Motor neuron (in vitro differentiated cells): ENCODE measurements around the gene LEMD1. TPM values are rescaled to one million over a fixed set of nuclear protein-coding genes. Genes with fewer than 3 reads are reported as not detected.
A peak's percentile ranks its signal among the peaks of the same experiment; 100 is the strongest.

Source experiments
- ATAC-seq, 8 experiments: fragments of 200-7000 bp; cut with Tn5 transposase; replicated peaks in 6 of 8; 2 replicates each; pipeline ENCODE4 v1.8.0; 2021; ENCODE audit warnings: mild to moderate bottlenecking in 8 of 8, moderate library complexity in 8 of 8
- H3K27ac ChIP-seq, 2 donors: fragments of 250-450 bp; sonication (Bioruptor Pico); 2 replicates each; pipeline ENCODE4 v1.9.0; 2021; ENCODE audit warnings: antibody characterized with exemption in 2 of 2, mild to moderate bottlenecking in 2 of 2, moderate library complexity in 1 of 2
- H3K4me1 ChIP-seq, 2 donors: fragments of 250-450 bp; sonication (Bioruptor Pico); replicated peaks in 1 of 2; 2 replicates each; pipeline ENCODE4 v1.6.1; 2021; ENCODE audit warnings: antibody characterized with exemption in 2 of 2, mild to moderate bottlenecking in 2 of 2, moderate library complexity in 1 of 2
- H3K4me3 ChIP-seq, 5 donors: fragments of 250-450 bp; sonication (Bioruptor Pico); 2 replicates each; pipeline ENCODE4 v1.9.0; 2021; ENCODE audit warnings: antibody characterized with exemption in 5 of 5, mild to moderate bottlenecking in 5 of 5, moderate library complexity in 4 of 5
- WGBS, 10 experiments: fragments of 450-650 bp; shearing (Covaris generic); methylation state at CpG; one replicate each; pipeline ENCODE4 v1.0.0; 2022; 5-methylcytosine and 5-hydroxymethylcytosine counted together
- in situ Hi-C, 9 experiments: fragments of 400-800 bp; cut with MboI; loops; one replicate each; pipeline ENCODE4 v1.15.0; 2021; ENCODE audit warnings: low sequenced_read_pairs in 9 of 9, low pct_unique_long_range_greater_than_20kb in 2 of 9; ENCODE audit not compliant: unreplicated experiment in 9 of 9
- total RNA-seq, 8 experiments: library from RNA; unstranded; fragments of 300-600 nt; gene quantifications; 2 replicates each; pipeline versions ENCODE4 v1.2.3 to v1.2.4, GENCODE V29; 2022

The LEMD1 gene
- total RNA-seq, 8 experiments from 2014 or later, result 4.2 to 46.8 (median 36.4) TPM; not detected in 3

GRCh38 chr1:205452364-205452763, 30.5 kb upstream of the LEMD1 start:
- no peak overlapping the region for H3K4me3 ChIP-seq
- 14 to 100% (median 88%) methylated on average over 1 to 2 of the region's 2 CpGs; no CpG with 5 or more reads in 3 of the 10 experiments for WGBS, 10 experiments
- no peak overlapping the region for H3K27ac ChIP-seq
- no peak for ATAC-seq
- in situ Hi-C loops, result no loop called here
- H3K4me1 ChIP-seq, result peaks cover 60 to 61% of the 10 kb centered on the region in 2 donors

GRCh38 chr1:205451759-205452164, 29.9 kb upstream of the LEMD1 start:
- no peak for ATAC-seq
- peaks cover 66 to 67% of the 10 kb centered on the region in 2 donors for H3K4me1 ChIP-seq
- in situ Hi-C loops, result no loop called here
- no peak overlapping the region for H3K4me3 ChIP-seq
- WGBS, 10 experiments, result no CpG with 5 or more reads among the region's 2 CpGs
- no peak overlapping the region for H3K27ac ChIP-seq

GRCh38 chr1:205451202-205451601, 29.3 kb upstream of the LEMD1 start:
- H3K4me1 ChIP-seq, result peaks cover 71 to 72% of the 10 kb centered on the region in 2 donors
- 0 to 25% (median 20%) methylated on average over 1 to 5 of the region's 5 CpGs; no CpG with 5 or more reads in 7 of the 10 experiments for WGBS, 10 experiments
- H3K27ac ChIP-seq, result no peak overlapping the region
- in situ Hi-C loops, result no loop called here
- H3K4me3 ChIP-seq, result no peak overlapping the region
- ATAC-seq, result no peak

- peak in 4 of 8 experiments; percentile 3 to 30 (median 12) for ATAC-seq
- 38% methylated on average over 3 of the region's 4 CpGs; no CpG with 5 or more reads in 9 of the 10 experiments for WGBS, 10 experiments
- in situ Hi-C loops, result no loop called here
- no peak overlapping the region for H3K4me3 ChIP-seq
- H3K27ac ChIP-seq, result peak overlapping the region; percentile 30 to 41
- peaks cover 77 to 79% of the 10 kb centered on the region in 2 donors for H3K4me1 ChIP-seq
Observed at GRCh38 chr1:205450448-205450847, 28.6 kb upstream of the LEMD1 start.

- Histone ChIP-seq H3K4me3 (peak overlapping the region in 1 of 5 donors; percentile 26), H3K4me1 (peaks cover 77 to 84% of the 10 kb centered on the region in 2 donors), H3K27ac (peak overlapping the region; percentile 6 to 41)
- in situ Hi-C loops, result no loop called here
- peak; percentile 62 to 91 (median 88) for ATAC-seq
- no CpG with 5 or more reads among the region's 18 CpGs for WGBS, 10 experiments
Observed at GRCh38 chr1:205449750-205450443, 28.0 kb upstream of the LEMD1 start.

- H3K4me1 ChIP-seq, result peaks cover 77 to 85% of the 10 kb centered on the region in 2 donors
- peak in 6 of 8 experiments; percentile 3 to 37 (median 10) for ATAC-seq
- in situ Hi-C loops, result no loop called here
Observed at GRCh38 chr1:205449254-205449749, 27.4 kb upstream of the LEMD1 start.

GRCh38 chr1:205448540-205449253, 26.8 kb upstream of the LEMD1 start:
- ATAC-seq, result no peak
- 0 to 73% (median 60%) methylated on average over 1 to 5 of the region's 6 CpGs; no CpG with 5 or more reads in 1 of the 10 experiments for WGBS, 10 experiments
- in situ Hi-C loops, result no loop called here
- Histone ChIP-seq H3K4me3 (no peak overlapping the region), H3K4me1 (peaks cover 78 to 85% of the 10 kb centered on the region in 2 donors), H3K27ac (no peak overlapping the region)

More at GRCh38 chr1:205449254-205449749, 27.4 kb upstream of the LEMD1 start:
- peak overlapping the region; percentile 6 to 41 for H3K27ac ChIP-seq
- 37 to 88% (median 62%) methylated on average over 1 to 2 of the region's 4 CpGs; no CpG with 5 or more reads in 5 of the 10 experiments for WGBS, 10 experiments
- H3K4me3 ChIP-seq, result peak overlapping the region in 1 of 5 donors; percentile 26

- Histone ChIP-seq H3K4me1 (peaks cover 85 to 88% of the 10 kb centered on the region in 2 donors), H3K27ac (no peak overlapping the region), H3K4me3 (no peak overlapping the region)
- in situ Hi-C loops, result no loop called here
- no peak for ATAC-seq
- WGBS, 10 experiments, result 36 to 58% (median 47%) methylated on average over 5 to 11 of the region's 19 CpGs; no CpG with 5 or more reads in 5 of the 10 experiments
Observed at GRCh38 chr1:205447457-205448341, 25.8 kb upstream of the LEMD1 start.

GRCh38 chr1:205446828-205447227, 25.0 kb upstream of the LEMD1 start:
- H3K27ac ChIP-seq, result no peak overlapping the region
- WGBS, 10 experiments, result 0 to 61% (median 43%) methylated on average over 1 to 7 of the region's 9 CpGs; no CpG with 5 or more reads in 4 of the 10 experiments
- H3K4me3 ChIP-seq, result no peak overlapping the region
- in situ Hi-C loops, result no loop called here
- H3K4me1 ChIP-seq, result peaks cover 93 to 97% of the 10 kb centered on the region in 2 donors
- ATAC-seq, result no peak

GRCh38 chr1:205445646-205445935, 23.7 kb upstream of the LEMD1 start:
- H3K4me1 ChIP-seq, result peaks cover 97% of the 10 kb centered on the region in 2 donors
- 17 to 83% (median 57%) methylated on average over 1 to 5 of the region's 5 CpGs; no CpG with 5 or more reads in 2 of the 10 experiments for WGBS, 10 experiments
- in situ Hi-C loops, result no loop called here
- peak overlapping the region in 1 of 2 donors; percentile 20 for H3K27ac ChIP-seq
- ATAC-seq, result no peak
- H3K4me3 ChIP-seq, result no peak overlapping the region

GRCh38 chr1:205444931-205445645, 23.2 kb upstream of the LEMD1 start:
- ATAC-seq, result peak; percentile 5 to 73 (median 41)
- 2 to 35% (median 29%) methylated on average over 2 to 11 of the region's 18 CpGs; no CpG with 5 or more reads in 7 of the 10 experiments for WGBS, 10 experiments
- in situ Hi-C loops, result no loop called here
- H3K4me1 ChIP-seq, result peaks cover 95 to 97% of the 10 kb centered on the region in 2 donors
- H3K27ac ChIP-seq, result peak overlapping the region; percentile 16 to 20
- H3K4me3 ChIP-seq, result peak overlapping the region in 1 of 5 donors; percentile 12
